ENCODE measurements around the gene P2RY8. TPM values are rescaled to one million over a fixed set of nuclear protein-coding genes. Genes with fewer than 3 reads are reported as not detected.
A peak's percentile ranks its signal among the peaks of the same experiment; 100 is the strongest.

The P2RY8 gene
- total and polyA plus RNA-seq, 2 donors from 2014 or later: 1.4 to 6.6 TPM

GRCh38 chrX:1521459-1521956, 15.5 kb downstream of the P2RY8 start:
- no peaks in the 10 kb centered on the region for H3K4me1 ChIP-seq (ENCODE audit: control insufficient read depth in 2 of 3, insufficient read depth in 2 of 3, low read depth in 1 of 3, low read length in 3 of 3)
- H3K36me3 ChIP-seq (ENCODE audit: control insufficient read depth in 2 of 3, insufficient read depth in 3 of 3, low read length in 3 of 3): no peaks in the 10 kb centered on the region
- H3K4me3 ChIP-seq (ENCODE audit: low read length in 3 of 3): no peak overlapping the region
- intact Hi-C loops (cut with DNase I): no loop called here
- no peak for FAIRE-seq
- peak in 1 of 5 donors; percentile 14 for DNase-seq
- TF ChIP-seq CTCF (IDR thresholded peaks at IDR 0.05; ENCODE audit: borderline replicate concordance, extremely low read depth, insufficient read depth): no peak
- H3K27me3 ChIP-seq (ENCODE audit: control insufficient read depth, insufficient read depth, low read length): no peaks in the 10 kb centered on the region
- no peak overlapping the region for H3K27ac ChIP-seq (ENCODE audit: low read depth in 2 of 2, low read length in 2 of 2)
- no peak overlapping the region for H3K9ac ChIP-seq (ENCODE audit: low read length in 3 of 3)
- H3K9me3 ChIP-seq (ENCODE audit: control insufficient read depth in 2 of 3, insufficient read depth in 1 of 3, low read length in 3 of 3): peaks cover 0 to 1% (median 0%) of the 10 kb centered on the region in 3 donors

- intact Hi-C loops (cut with DNase I): no loop called here
- Histone ChIP-seq H3K36me3 (ENCODE audit: control insufficient read depth in 2 of 3, insufficient read depth in 3 of 3, low read length in 3 of 3) (no peaks in the 10 kb centered on the region), H3K27ac (ENCODE audit: low read depth in 2 of 2, low read length in 2 of 2) (no peak overlapping the region), H3K27me3 (ENCODE audit: control insufficient read depth, insufficient read depth, low read length) (no peaks in the 10 kb centered on the region), H3K4me1 (ENCODE audit: control insufficient read depth in 2 of 3, insufficient read depth in 2 of 3, low read depth in 1 of 3, low read length in 3 of 3) (no peaks in the 10 kb centered on the region), H3K4me3 (ENCODE audit: low read length in 3 of 3) (no peak overlapping the region), H3K9ac (ENCODE audit: low read length in 3 of 3) (no peak overlapping the region), H3K9me3 (ENCODE audit: control insufficient read depth in 2 of 3, insufficient read depth in 1 of 3, low read length in 3 of 3) (no peaks in the 10 kb centered on the region)
- TF ChIP-seq CTCF (IDR thresholded peaks at IDR 0.05; ENCODE audit: borderline replicate concordance, extremely low read depth, insufficient read depth): no peak
- DNase-seq (no peak), FAIRE-seq (no peak)
These were observed 16.6 kb downstream of the P2RY8 start for GRCh38 chrX:1520350-1520749.

GRCh38 chrX:1519022-1519497, 17.9 kb downstream of the P2RY8 start:
- intact Hi-C loops (cut with DNase I): no loop called here
- Histone ChIP-seq H3K4me1 (ENCODE audit: control insufficient read depth in 2 of 3, insufficient read depth in 2 of 3, low read depth in 1 of 3, low read length in 3 of 3) (no peaks in the 10 kb centered on the region), H3K27me3 (ENCODE audit: control insufficient read depth, insufficient read depth, low read length) (no peaks in the 10 kb centered on the region), H3K27ac (ENCODE audit: low read depth in 2 of 2, low read length in 2 of 2) (no peak overlapping the region), H3K4me3 (ENCODE audit: low read length in 3 of 3) (no peak overlapping the region), H3K9ac (ENCODE audit: low read length in 3 of 3) (no peak overlapping the region), H3K36me3 (ENCODE audit: control insufficient read depth in 2 of 3, insufficient read depth in 3 of 3, low read length in 3 of 3) (no peaks in the 10 kb centered on the region), H3K9me3 (ENCODE audit: control insufficient read depth in 2 of 3, insufficient read depth in 1 of 3, low read length in 3 of 3) (no peaks in the 10 kb centered on the region)
- FAIRE-seq (no peak), DNase-seq (no peak)
- no peak for TF ChIP-seq CTCF (IDR thresholded peaks at IDR 0.05; ENCODE audit: borderline replicate concordance, extremely low read depth, insufficient read depth)

GRCh38 chrX:1518512-1518911, 18.5 kb downstream of the P2RY8 start:
- DNase-seq (no peak), FAIRE-seq (no peak)
- no peaks in the 10 kb centered on the region for H3K27me3 ChIP-seq (ENCODE audit: control insufficient read depth, insufficient read depth, low read length)
- no peak for TF ChIP-seq CTCF (IDR thresholded peaks at IDR 0.05; ENCODE audit: borderline replicate concordance, extremely low read depth, insufficient read depth)
- no peak overlapping the region for H3K4me3 ChIP-seq (ENCODE audit: low read length in 3 of 3)
- H3K36me3 ChIP-seq (ENCODE audit: control insufficient read depth in 2 of 3, insufficient read depth in 3 of 3, low read length in 3 of 3): no peaks in the 10 kb centered on the region
- no peak overlapping the region for H3K27ac ChIP-seq (ENCODE audit: low read depth in 2 of 2, low read length in 2 of 2)
- no peaks in the 10 kb centered on the region for H3K4me1 ChIP-seq (ENCODE audit: control insufficient read depth in 2 of 3, insufficient read depth in 2 of 3, low read depth in 1 of 3, low read length in 3 of 3)
- intact Hi-C loops (cut with DNase I): no loop called here
- H3K9me3 ChIP-seq (ENCODE audit: control insufficient read depth in 2 of 3, insufficient read depth in 1 of 3, low read length in 3 of 3): no peaks in the 10 kb centered on the region
- no peak overlapping the region for H3K9ac ChIP-seq (ENCODE audit: low read length in 3 of 3)
